ENCODE data around the gene AAR2.

The AAR2 gene

DNA sequence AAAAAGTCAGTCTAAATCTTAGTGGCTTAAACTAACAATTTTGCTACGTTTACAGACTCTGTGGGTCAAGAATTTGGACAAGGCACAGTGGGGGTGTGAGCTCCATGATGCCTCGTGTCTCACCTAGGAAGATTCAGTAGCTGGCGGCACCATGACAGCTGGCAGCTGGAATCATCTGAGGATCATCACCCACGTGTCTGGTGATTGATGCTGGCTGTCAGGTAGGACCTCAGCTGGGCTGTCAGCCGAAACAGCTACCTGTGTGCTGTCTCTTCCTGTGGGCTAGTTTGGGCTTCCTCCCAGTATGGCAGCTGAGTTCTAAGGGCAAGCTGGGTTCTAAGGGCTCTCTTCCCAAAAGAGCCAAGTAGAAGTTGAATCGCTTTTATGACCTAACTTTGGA lies 43.5 kb downstream of the AAR2 start:
- DNase-seq (ENCODE audit: low read depth) = no peak

DNA sequence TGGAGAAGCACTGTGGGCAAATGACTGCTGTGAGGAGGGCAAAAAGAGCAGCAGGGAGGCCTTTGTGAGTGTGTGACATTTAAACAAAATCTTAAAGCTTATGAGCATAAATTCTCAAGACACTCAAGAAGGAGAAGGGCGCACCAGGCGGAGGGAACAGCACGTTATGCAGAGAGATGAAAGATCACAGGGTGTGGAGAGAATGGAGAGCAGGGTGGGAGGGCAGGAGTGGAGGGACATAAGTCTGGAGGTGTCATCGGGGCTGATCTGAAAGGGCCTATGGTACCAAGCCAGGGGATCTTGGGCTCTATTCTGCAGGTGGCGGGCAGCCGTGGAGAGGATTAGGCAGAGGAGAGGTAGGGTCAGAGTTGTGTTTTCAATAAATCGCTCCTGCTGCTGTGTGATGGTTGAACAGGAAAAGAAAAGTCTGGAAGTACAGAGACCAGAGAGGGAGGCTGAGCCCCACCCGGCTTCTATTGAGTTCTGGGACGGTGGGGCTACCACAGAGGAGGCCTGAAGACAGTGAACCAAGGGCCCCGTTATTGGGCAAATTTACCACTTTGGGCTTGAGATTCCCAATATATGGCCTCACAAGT lies 45.6 kb downstream of the AAR2 start:
- no peak for DNase-seq (ENCODE audit: low read depth)

DNA sequence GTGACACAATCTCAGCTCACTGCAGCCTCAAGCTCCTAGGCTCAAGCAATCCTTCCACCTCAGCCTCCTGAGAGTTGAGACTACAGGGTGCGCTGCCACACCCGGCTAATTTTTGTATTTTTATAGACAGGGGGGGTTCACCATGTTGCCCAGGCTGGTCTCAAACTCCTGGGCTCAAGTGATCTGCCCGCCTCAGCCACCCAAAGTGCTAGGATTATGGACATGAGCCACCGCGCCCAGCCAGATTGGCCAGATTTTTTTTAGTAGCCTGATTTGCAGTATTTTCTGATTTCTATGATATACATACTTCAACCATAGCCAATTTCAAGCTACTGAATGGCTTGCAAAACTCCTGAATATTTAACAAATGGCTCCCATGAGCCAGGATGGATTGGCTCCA lies 48.5 kb downstream of the AAR2 start:
- no peak for DNase-seq (ENCODE audit: low read depth)

DNA sequence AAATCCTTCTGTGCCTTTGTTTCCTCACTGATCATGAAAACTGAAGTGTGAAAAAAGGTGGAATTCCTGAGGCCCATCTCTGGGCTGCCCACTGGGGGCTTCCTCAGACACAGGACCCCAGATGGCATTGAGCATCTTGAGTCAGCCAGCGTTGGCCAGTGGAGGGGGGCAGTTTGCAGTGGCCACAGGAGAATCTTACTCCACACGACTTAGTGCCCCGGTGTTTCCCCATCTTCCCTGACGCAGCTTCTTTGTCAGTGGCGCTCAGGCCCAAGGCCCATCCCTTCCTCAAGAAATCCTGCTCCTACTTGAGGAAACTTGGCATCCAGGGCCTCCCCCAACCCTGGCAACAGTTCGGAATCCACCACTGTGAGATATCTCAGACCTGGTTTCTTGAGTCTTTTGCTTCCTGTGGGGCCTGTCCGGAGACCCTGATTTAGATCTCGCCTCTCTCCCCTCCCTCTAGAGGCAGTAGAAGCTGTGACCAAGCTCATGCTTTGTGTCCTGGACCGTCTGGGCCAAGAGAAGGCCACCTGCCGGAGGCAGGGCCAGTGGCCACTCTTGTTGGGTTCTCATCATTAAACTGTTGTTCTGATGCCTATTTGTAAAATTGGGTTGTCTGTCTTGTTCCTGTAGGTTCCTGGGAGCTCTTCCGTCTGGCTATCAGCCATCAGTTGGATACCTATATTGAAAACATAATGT lies 49.6 kb downstream of the AAR2 start:
- DNase-seq (ENCODE audit: low read depth) = no peak

DNA sequence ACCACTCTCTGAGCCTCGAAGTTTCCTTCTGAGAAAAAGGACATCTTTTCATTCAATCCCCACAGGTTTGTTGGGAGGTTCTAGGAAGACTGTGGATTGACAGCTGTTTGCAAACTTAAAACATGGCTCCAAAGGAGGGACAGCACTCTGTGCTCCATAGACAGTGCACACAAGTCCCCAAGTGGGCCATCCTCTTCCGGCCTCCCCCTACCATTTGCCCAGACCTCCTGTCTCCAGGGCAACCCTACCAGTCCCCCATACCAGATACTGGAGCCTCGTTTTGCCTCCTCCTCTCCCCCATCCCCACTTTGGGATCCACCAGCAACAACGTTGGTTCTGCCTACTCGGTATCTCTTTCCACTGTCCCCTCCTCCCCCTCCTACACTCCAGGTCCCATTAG lies 61.4 kb downstream of the AAR2 start:
- no peak for DNase-seq (ENCODE audit: low read depth)

- no peak for DNase-seq (ENCODE audit: low read depth)
Observed at GRCh38 chr20:36298061-36298460, 61.8 kb downstream of the AAR2 start.

- no peak for DNase-seq (ENCODE audit: low read depth)
Observed at GRCh38 chr20:36298795-36299339, 62.6 kb downstream of the AAR2 start.

GRCh38 chr20:36299459-36299858 lies 63.2 kb downstream of the AAR2 start:
- no peak for DNase-seq (ENCODE audit: low read depth)

- no peak for DNase-seq (ENCODE audit: low read depth)
Observed at GRCh38 chr20:36301359-36302119, 65.3 kb downstream of the AAR2 start.

DNA sequence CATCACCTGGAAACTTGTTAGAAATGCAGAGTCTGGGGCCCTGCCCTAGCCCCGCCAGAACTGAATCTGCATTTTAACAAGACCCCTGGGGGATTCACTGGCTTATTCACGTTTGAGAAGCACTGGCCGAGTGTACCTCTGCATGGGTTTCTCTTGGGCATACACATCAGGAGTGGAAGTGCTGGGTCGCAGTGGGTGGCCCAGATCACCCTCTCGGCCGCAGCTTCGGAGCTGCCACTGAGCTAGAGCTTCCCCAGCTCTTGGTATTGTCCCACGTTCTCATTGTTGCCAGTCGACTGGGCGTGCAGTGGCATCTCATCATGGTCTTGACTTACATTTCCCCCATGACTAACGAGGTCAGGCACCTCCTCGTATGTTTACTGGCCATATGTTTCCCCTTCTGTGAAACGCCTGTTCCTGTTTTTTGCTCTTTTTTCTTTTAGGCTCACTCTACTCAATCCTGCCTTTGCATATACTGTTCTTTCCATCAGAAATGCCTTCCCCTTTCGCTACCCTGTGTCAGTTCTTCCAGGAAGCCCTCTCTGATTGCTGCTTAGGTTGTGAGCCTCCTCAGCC lies 66.8 kb downstream of the AAR2 start:
- no peak for DNase-seq (ENCODE audit: low read depth)

GRCh38 chr20:36303831-36304230 lies 67.6 kb downstream of the AAR2 start:
- no peak for DNase-seq (ENCODE audit: low read depth)

DNA sequence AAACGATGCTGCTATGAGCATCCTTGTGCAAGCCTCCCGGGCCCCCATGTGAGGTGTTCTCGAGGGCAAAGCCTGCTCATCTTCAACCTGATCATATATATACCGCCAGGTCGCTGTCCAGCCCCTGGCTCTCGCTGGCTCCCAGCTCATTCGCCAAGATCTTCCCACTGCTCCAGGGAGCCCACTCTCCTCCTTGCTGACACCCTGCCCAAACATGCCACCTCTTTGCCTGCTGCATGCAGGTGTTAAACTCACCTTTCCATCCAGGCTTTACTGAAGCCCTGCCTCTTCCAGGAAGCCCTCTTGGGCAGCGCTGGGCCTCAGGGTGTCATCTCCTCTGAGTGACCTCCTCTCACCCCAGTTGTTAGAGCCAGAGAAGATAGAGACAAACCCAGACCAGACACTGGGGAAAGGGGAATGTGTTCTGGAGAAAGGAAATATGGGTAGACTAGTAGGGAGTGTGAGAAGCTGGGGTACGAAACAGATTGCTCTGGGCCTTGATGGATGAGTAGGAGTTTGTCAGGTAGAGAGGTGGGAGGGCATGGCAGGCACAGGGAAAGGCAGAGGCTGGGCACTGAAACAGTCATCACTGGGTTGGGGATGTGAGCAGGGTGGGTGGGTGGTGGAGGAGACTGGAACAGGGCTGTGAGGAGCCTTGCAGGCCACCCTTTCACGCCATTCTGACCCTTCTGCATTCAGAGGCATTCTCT lies 68.7 kb downstream of the AAR2 start:
- DNase-seq (ENCODE audit: low read depth) = no peak

DNA sequence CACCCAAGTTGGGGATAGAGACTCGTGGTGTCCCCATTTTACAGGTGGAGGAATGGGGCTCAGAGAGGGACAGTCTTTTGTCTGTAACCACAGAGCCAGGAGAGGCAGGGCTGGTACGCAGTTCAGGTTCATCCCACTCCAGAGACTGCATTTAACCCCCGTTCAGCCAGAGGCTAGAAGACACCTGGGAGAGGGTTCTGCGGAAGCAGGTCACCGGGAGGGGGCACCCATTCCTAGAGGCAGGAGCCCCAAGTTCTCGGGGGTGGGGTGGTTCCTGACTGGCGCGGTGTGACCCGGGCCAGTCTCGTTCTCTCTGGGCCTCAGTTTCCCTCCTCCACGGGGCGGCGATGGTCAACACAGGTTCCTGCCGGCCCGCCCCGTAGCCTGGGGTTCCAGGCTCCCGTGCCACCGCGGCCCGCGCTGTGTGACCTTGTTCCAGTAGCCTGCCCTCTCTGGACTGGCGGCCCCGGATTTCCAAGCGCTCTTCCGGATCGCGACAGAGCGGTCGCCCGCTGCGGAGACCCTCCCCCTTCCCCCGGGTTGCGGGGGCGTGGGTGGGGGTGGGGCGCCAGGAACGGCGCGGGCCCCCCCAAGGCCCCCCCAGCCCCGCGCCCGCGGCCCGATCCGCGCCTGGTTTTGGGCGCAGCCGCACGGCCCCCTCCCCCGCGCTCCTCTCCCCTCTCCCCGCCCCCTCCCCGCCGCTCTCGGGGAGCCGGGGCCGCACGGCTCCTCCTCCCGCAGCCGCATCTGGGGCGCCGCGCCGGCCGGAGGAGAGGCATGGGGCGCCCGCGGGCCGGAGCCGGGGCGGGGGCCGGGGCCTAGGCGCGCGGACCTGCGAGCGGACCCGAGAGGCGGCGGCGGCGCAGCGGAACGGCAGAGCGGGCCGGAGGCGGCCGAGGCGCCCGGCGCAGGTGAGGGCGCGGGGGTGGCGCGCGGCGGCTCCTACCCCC lies 69.6 kb downstream of the AAR2 start, which contains the start of gene DLGAP4:
TSS of gene DLGAP4 (plus strand) at position 738 of the 950 bp plus-strand sequence. CDS start 125,379 bp downstream, outside the sequence.
- no peak for DNase-seq (ENCODE audit: low read depth)
